Gastroesophageal sphincter (tissue), 4 donors: ENCODE results near the gene DDX6. TPM values are rescaled to one million over a fixed set of nuclear protein-coding genes. Genes with fewer than 3 reads are reported as not detected.

Experiments used
- ATAC-seq: fragments of 150-250 bp; one replicate; pipeline ENCODE4 v1.9.1; 2016; ENCODE audit warnings: mild to moderate bottlenecking, moderate library complexity
- H3K27ac ChIP-seq, 4 donors: fragments of 200-600 bp; sonication (generic) in 3 of 4; 1 replicate in 3 of 4; 2 replicates in 1 of 4; pipeline ENCODE4 v1.5.1; 2016 to 2019
- H3K27me3 ChIP-seq: fragments of 200-600 bp; sonication (generic); one replicate; pipeline ENCODE4 v1.5.1; 2019
- H3K36me3 ChIP-seq, 2 donors: fragments of 200-600 bp; sonication (generic); one replicate each; pipeline ENCODE4 v1.5.1; 2019; ENCODE audit warnings: control low read depth in 1 of 2
- H3K4me1 ChIP-seq, 3 donors: fragments of 200-600 bp; sonication (generic); 1 replicate in 2 of 3; 2 replicates in 1 of 3; pipeline ENCODE4 v1.5.1; 2016 to 2019; ENCODE audit warnings: control low read depth in 2 of 3
- H3K4me3 ChIP-seq, 2 donors: fragments of 200-600 bp; sonication (generic); one replicate each; pipeline ENCODE4 v1.5.1; 2019; ENCODE audit warnings: mild to moderate bottlenecking in 1 of 2, moderate library complexity in 1 of 2
- H3K9me3 ChIP-seq, 3 donors: fragments of 200-600 bp; sonication (generic); one replicate each; pipeline ENCODE4 v1.5.1; 2017 to 2019; ENCODE audit warnings: control low read depth in 2 of 3
- EP300 ChIP-seq: sonication (generic); formaldehyde crosslinking; IDR thresholded peaks from one replicate; pipeline ENCODE4 v1.6.1; 2017; ENCODE audit warnings: antibody characterized with exemption, mild to moderate bottlenecking
- POLR2A ChIP-seq, 2 donors: fragments of 450-650 bp; IDR thresholded peaks; one replicate each; pipeline ENCODE4 v1.6.1; 2017; ENCODE audit warnings: antibody characterized with exemption in 2 of 2, mild to moderate bottlenecking in 2 of 2, moderate library complexity in 1 of 2
- POLR2AphosphoS5 ChIP-seq: sonication (generic); formaldehyde crosslinking; IDR thresholded peaks from one replicate; pipeline ENCODE4 v1.6.1; 2017; ENCODE audit warnings: antibody characterized with exemption
- WGBS, 2 donors: methylation state at CpG; one replicate each; pipeline ENCODE4 v1.1.5; 2018; ENCODE audit warnings: low coverage in 1 of 2; 5-methylcytosine and 5-hydroxymethylcytosine counted together
- total RNA-seq, 4 donors: library from RNA; depleted of rRNA; stranded (reverse); fragments of >200 nt; gene quantifications; one replicate each; pipeline ENCODE4 v1.1.0, GENCODE V29; 2016
- TF ChIP-seq, protein P1 (sequence below), 4 experiments: fragments of 200-600 bp in 2 of 4; fragments of 450-650 bp in 2 of 4; sonication (generic) in 1 of 4; IDR thresholded peaks; one replicate each; pipeline ENCODE4 v1.5.1; 2017 to 2019; ENCODE audit warnings: antibody characterized with exemption in 4 of 4, mild to moderate bottlenecking in 2 of 4, moderate library complexity in 2 of 4

Gene DDX6
- total RNA-seq, 4 donors from 2014 or later: 111 to 163 (median 116) TPM

DNA sequence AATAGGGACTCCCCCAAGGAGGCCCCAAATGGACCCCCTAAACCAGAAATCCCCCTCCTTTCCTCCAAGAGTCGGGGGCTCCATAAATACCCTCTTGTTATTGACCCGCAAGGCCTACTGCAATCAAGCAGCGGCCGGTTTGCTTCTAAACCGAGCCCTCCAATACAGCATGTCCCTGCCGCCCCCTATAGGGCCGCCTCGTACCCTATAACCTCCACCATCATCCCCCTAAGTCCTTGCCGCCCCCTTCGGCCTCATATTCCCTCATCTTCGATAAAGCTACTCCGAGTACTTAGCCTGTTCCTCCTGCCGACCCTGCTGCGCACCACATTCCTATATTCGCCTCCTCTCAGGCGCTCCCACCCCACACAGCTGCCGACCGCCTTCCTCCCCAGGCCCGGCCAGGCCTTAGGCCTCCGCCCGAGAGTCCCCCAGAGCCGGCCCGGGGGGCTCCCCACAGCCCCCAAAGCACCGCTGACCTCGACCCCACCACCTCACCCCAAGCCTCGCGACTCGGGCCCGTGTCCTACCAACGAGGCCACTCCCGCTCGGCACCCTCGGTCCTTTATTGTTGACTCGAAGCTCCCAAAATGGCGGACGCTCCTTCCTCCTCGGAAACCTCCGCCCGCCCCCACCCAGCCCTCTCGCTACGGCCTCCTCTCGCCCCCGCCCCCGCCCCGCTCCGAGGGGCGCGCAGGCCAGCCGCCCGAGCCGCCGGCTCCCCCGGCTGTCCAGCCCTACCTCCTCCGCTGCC, 430 bp downstream of the DDX6 start:
- Histone ChIP-seq H3K27ac (peak overlapping the region; percentile 94 to 100 (median 98)), H3K36me3 (no peaks in the 10 kb centered on the region), H3K4me3 (peak overlapping the region; percentile 78 to 81), H3K4me1 (peaks cover 5 to 62% (median 15%) of the 10 kb centered on the region in 3 donors), H3K9me3 (no peaks in the 10 kb centered on the region), H3K27me3 (no peaks in the 10 kb centered on the region)
- 0 to 1% methylated on average over 16 to 29 of the region's 54 CpGs for WGBS, 2 donors
- TF ChIP-seq, protein P1, sequence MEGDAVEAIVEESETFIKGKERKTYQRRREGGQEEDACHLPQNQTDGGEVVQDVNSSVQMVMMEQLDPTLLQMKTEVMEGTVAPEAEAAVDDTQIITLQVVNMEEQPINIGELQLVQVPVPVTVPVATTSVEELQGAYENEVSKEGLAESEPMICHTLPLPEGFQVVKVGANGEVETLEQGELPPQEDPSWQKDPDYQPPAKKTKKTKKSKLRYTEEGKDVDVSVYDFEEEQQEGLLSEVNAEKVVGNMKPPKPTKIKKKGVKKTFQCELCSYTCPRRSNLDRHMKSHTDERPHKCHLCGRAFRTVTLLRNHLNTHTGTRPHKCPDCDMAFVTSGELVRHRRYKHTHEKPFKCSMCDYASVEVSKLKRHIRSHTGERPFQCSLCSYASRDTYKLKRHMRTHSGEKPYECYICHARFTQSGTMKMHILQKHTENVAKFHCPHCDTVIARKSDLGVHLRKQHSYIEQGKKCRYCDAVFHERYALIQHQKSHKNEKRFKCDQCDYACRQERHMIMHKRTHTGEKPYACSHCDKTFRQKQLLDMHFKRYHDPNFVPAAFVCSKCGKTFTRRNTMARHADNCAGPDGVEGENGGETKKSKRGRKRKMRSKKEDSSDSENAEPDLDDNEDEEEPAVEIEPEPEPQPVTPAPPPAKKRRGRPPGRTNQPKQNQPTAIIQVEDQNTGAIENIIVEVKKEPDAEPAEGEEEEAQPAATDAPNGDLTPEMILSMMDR (IDR thresholded peaks at IDR 0.05): peak in 3 of 4 experiments; percentile 41 to 70 (median 47)
- TF ChIP-seq POLR2AphosphoS5 (peak; percentile 4), EP300 (no peak), POLR2A (IDR thresholded peaks at IDR 0.05) (no peak)
- ATAC-seq: peak; percentile 48

DNA sequence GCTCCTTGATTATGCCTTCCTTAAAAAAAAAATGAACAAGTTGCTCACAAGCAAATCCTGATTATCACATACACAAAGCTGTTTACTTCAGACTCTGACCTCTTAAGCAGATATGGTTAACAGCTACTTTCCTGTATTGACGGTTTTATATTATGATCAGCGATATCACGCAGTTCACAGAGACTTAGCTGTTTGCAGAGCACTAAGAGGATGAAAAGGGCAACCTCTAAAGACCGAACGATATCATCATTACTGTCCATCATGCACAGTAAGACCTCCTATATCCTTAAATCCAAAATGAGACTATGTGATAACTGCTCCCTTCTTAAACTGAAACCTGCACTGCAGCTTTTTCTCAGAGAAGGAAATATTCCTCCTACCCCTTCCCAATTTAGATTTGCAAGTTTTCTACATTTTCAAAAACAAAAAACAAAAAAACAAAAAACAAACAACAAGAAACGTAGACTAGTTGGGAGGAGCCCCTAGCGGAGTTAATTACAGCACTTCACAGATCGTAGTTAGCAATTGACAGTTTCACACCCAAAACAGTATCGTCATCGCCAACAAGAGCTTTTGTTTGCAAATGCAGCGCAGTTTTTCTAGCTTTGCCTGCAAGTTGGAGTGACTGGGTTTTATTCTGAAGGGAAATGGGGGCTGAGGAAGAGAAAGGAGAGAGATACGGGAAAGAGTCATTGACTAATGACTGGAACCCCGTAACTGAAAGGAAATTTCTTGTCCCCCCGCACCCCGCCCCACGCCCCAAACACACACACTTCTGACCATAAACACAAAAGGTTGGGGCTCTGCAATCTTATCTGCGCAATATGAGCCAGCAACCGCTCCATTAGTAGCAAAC, 1.2 kb downstream of the DDX6 start:
- Histone ChIP-seq H3K4me3 (peak overlapping the region; percentile 78 to 81), H3K9me3 (no peaks in the 10 kb centered on the region), H3K27ac (peak overlapping the region; percentile 94 to 100 (median 98)), H3K27me3 (no peaks in the 10 kb centered on the region), H3K4me1 (peaks cover 5 to 70% (median 15%) of the 10 kb centered on the region in 3 donors), H3K36me3 (peaks cover 0 to 6% of the 10 kb centered on the region in 2 donors)
- ATAC-seq: no peak
- no peak for TF ChIP-seq POLR2A (IDR thresholded peaks at IDR 0.05)
- TF ChIP-seq POLR2AphosphoS5: no peak
- TF ChIP-seq, protein P1 (IDR thresholded peaks at IDR 0.05): peak in 1 of 4 experiments; percentile 18
- TF ChIP-seq EP300: no peak
- 2% methylated on average over 11 to 18 of the region's 18 CpGs for WGBS, 2 donors

DNA sequence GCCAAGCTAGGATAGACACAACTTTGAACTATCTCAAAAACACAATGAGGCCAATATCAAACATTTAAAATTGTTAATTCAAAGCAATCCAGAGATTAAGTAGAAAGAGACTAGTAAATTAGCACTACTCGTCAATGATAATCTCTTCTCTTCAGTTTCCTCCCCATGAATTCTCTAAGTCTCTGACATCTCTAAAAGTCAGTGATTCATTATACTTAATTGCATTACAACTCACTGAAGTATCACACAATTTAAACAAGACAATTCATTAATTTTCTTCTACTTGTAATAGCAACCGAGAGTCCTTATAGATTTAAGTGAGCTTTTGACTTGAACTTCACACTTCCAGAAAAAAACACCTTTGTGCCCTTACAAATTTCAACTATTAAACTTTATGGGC, 4.3 kb downstream of the DDX6 start:
- WGBS, 2 donors: 0 to 18% methylated on average over 1 to 2 of the region's 2 CpGs
- Histone ChIP-seq H3K4me3 (peak overlapping the region in 1 of 2 donors; percentile 9), H3K36me3 (peaks cover 0 to 23% of the 10 kb centered on the region in 2 donors), H3K27ac (peak overlapping the region in 2 of 4 donors; percentile 27 to 94), H3K27me3 (no peaks in the 10 kb centered on the region), H3K4me1 (peaks cover 5 to 78% (median 23%) of the 10 kb centered on the region in 3 donors), H3K9me3 (no peaks in the 10 kb centered on the region)
- no peak for TF ChIP-seq POLR2AphosphoS5
- TF ChIP-seq POLR2A (IDR thresholded peaks at IDR 0.05): no peak
- TF ChIP-seq, protein P1 (IDR thresholded peaks at IDR 0.05): no peak
- TF ChIP-seq EP300: no peak
- no peak for ATAC-seq

DNA sequence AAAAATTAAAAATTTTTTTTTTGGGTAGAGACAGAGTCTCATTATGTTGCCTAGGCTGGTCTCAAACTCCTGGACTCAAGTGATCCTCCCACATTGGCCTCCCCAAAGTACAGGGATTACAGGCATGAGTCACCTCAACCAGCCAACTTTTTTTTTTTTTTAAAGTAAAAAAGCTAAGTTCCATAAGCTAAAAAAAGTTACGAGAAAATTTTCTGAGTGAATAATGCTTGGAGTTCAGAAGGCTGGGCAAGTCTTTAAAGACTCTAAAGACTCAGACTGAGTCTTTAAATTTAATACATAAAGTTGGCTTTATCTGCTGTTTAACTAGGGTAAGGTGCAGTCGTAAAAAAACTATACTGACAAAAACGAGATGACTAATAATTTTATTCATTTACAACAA, 5.6 kb downstream of the DDX6 start:
- no peak for ATAC-seq
- H3K9me3 ChIP-seq: no peaks in the 10 kb centered on the region
- no peaks in the 10 kb centered on the region for H3K27me3 ChIP-seq
- H3K4me1 ChIP-seq: peaks cover 5 to 91% (median 27%) of the 10 kb centered on the region in 3 donors
- no peak overlapping the region for H3K4me3 ChIP-seq
- WGBS, 2 donors: 5 to 21% methylated on average over 3 of the region's 3 CpGs
- peaks cover 0 to 32% of the 10 kb centered on the region in 2 donors for H3K36me3 ChIP-seq
- TF ChIP-seq POLR2AphosphoS5 (no peak), EP300 (no peak)
- TF ChIP-seq, protein P1 (IDR thresholded peaks at IDR 0.05): no peak
- peak overlapping the region in 1 of 4 donors; percentile 94 for H3K27ac ChIP-seq
